ENCODE measurements around the gene HEATR5A.
"Not testable (repeated sequence)": the region's sequence is repeated elsewhere in the genome, so short reads cannot be mapped to it uniquely, and the experiment has no call there.

Gene HEATR5A

GRCh38 chr14:31388687-31389413, 31.5 kb downstream of the HEATR5A start:
- no peak for FAIRE-seq

GRCh38 chr14:31387091-31387490, 33.3 kb downstream of the HEATR5A start:
- no peak for FAIRE-seq

- no peak for FAIRE-seq
Observed at GRCh38 chr14:31386271-31386670, 34.1 kb downstream of the HEATR5A start.

- peak; percentile 3 for FAIRE-seq
Observed at GRCh38 chr14:31382221-31382620, 38.1 kb downstream of the HEATR5A start.

GRCh38 chr14:31380106-31380505, 40.2 kb downstream of the HEATR5A start:
- FAIRE-seq, result no peak

- FAIRE-seq, result not testable (repeated sequence)
Observed at GRCh38 chr14:31379125-31379947, 41.0 kb downstream of the HEATR5A start.

GRCh38 chr14:31377433-31377832, 42.9 kb downstream of the HEATR5A start:
- FAIRE-seq, result no peak

GRCh38 chr14:31371646-31372045, 48.7 kb downstream of the HEATR5A start:
- no peak for FAIRE-seq

GRCh38 chr14:31363331-31364073, 56.8 kb downstream of the HEATR5A start:
- no peak for FAIRE-seq

GRCh38 chr14:31362746-31363145, 57.6 kb downstream of the HEATR5A start:
- FAIRE-seq, result no peak

GRCh38 chr14:31361761-31362160, 58.6 kb downstream of the HEATR5A start:
- not testable (repeated sequence) for FAIRE-seq

- no peak for FAIRE-seq
Observed at GRCh38 chr14:31360919-31361662, 59.3 kb downstream of the HEATR5A start.

- no peak for FAIRE-seq
Observed at GRCh38 chr14:31357279-31357678, 63.1 kb downstream of the HEATR5A start.

GRCh38 chr14:31346097-31346496, 74.3 kb downstream of the HEATR5A start:
- no peak for FAIRE-seq

- FAIRE-seq, result no peak
Observed at GRCh38 chr14:31341280-31341679, 79.1 kb downstream of the HEATR5A start.

- no peak for FAIRE-seq
Observed at GRCh38 chr14:31340297-31341063, 79.9 kb downstream of the HEATR5A start.

GRCh38 chr14:31339743-31340142, 80.6 kb downstream of the HEATR5A start:
- FAIRE-seq, result no peak

GRCh38 chr14:31337331-31337730, 83.0 kb downstream of the HEATR5A start:
- FAIRE-seq, result no peak

GRCh38 chr14:31336646-31337045, 83.7 kb downstream of the HEATR5A start:
- no peak for FAIRE-seq

GRCh38 chr14:31331395-31331794, 89.0 kb downstream of the HEATR5A start:
- not testable (repeated sequence) for FAIRE-seq

GRCh38 chr14:31329876-31330521, 90.4 kb downstream of the HEATR5A start:
- not testable (repeated sequence) for FAIRE-seq
